ENCODE measurements around the gene FAAP100.

GRCh38 chr17:81589612-81590011 is 37.5 kb upstream of the FAAP100 start:
- no peak for TF ChIP-seq CTCF (IDR thresholded peaks at IDR 0.05)
- no peak for TF ChIP-seq POLR2A (IDR thresholded peaks at IDR 0.05)
- TF ChIP-seq POLR2AphosphoS5 (IDR thresholded peaks at IDR 0.05), result no peak
- TF ChIP-seq EP300 (IDR thresholded peaks at IDR 0.05; ENCODE audit: low read depth), result no peak
